HG03571 (cell line): ENCODE results near the gene WDR44.
A peak's percentile ranks its signal among the peaks of the same experiment; 100 is the strongest.
"Not testable (repeated sequence)": the region's sequence is repeated elsewhere in the genome, so short reads cannot be mapped to it uniquely, and the experiment has no call there.

Source experiments
- ATAC-seq: cut with Tn5 transposase; IDR thresholded peaks from one replicate; pipeline ENCODE4 v1.9.1; 2021; ENCODE audit not compliant: unreplicated experiment

Gene WDR44

GRCh38 chrX:118345464-118346257 lies at the start of gene WDR44:
TSS of gene WDR44 (plus strand) at chrX:118346106. CDS start at chrX:118346504, 398 bp downstream.
- ATAC-seq, result peak; percentile 83

- ATAC-seq, result not testable (repeated sequence)
Measured at GRCh38 chrX:118305827-118306226, 40.1 kb upstream of the WDR44 start.

- no peak for ATAC-seq
Measured at GRCh38 chrX:118315529-118315928, 30.4 kb upstream of the WDR44 start.

- no peak for ATAC-seq
Measured at GRCh38 chrX:118324588-118324987, 21.3 kb upstream of the WDR44 start.

- ATAC-seq, result no peak
Measured at GRCh38 chrX:118325453-118325852, 20.5 kb upstream of the WDR44 start.

- ATAC-seq, result no peak
Measured at GRCh38 chrX:118329175-118329574, 16.7 kb upstream of the WDR44 start.

GRCh38 chrX:118337687-118338086 lies 8.2 kb upstream of the WDR44 start:
- ATAC-seq, result no peak

GRCh38 chrX:118338930-118339329 lies 7.0 kb upstream of the WDR44 start:
- no peak for ATAC-seq

GRCh38 chrX:118345045-118345463 lies 852 bp upstream of the WDR44 start:
- ATAC-seq, result no peak

- peak; percentile 14 for ATAC-seq
Measured at GRCh38 chrX:118346258-118347094, 570 bp downstream of the WDR44 start.

GRCh38 chrX:118347131-118347530 lies 1.2 kb downstream of the WDR44 start:
- no peak for ATAC-seq

GRCh38 chrX:118347736-118348135 lies 1.8 kb downstream of the WDR44 start:
- no peak for ATAC-seq

GRCh38 chrX:118348186-118348810 lies 2.4 kb downstream of the WDR44 start:
- ATAC-seq, result no peak

- ATAC-seq, result no peak
Measured at GRCh38 chrX:118349188-118349587, 3.3 kb downstream of the WDR44 start.

GRCh38 chrX:118350221-118350620 lies 4.3 kb downstream of the WDR44 start:
- no peak for ATAC-seq

- no peak for ATAC-seq
Measured at GRCh38 chrX:118350706-118351105, 4.8 kb downstream of the WDR44 start.

- no peak for ATAC-seq
Measured at GRCh38 chrX:118352566-118352965, 6.7 kb downstream of the WDR44 start.

- no peak for ATAC-seq
Measured at GRCh38 chrX:118353081-118353850, 7.4 kb downstream of the WDR44 start.

- no peak for ATAC-seq
Measured at GRCh38 chrX:118355225-118355920, 9.5 kb downstream of the WDR44 start.

- ATAC-seq, result no peak
Measured at GRCh38 chrX:118356154-118356701, 10.3 kb downstream of the WDR44 start.
